Tibial nerve (tissue), 4 donors: Measurements from ENCODE around the gene NAA38.

Experiments
- EP300 ChIP-seq, 2 donors: sonication (generic); formaldehyde crosslinking; IDR thresholded peaks; one replicate each; pipeline ENCODE4 v1.6.1; 2017; ENCODE audit warnings: antibody characterized with exemption in 2 of 2, mild to moderate bottlenecking in 1 of 2
- POLR2A ChIP-seq, 2 donors: fragments of 450-650 bp; IDR thresholded peaks; one replicate each; pipeline ENCODE4 v1.6.1; 2017; ENCODE audit warnings: antibody characterized with exemption in 2 of 2, mild to moderate bottlenecking in 2 of 2, moderate library complexity in 2 of 2
- TF ChIP-seq, protein P1 (sequence below), 5 experiments: fragments of 200-600 bp in 3 of 5; fragments of 450-650 bp in 2 of 5; sonication (generic) in 3 of 5; IDR thresholded peaks; one replicate each; pipeline ENCODE4 v1.5.1; 2016 to 2019; ENCODE audit warnings: antibody characterized with exemption in 5 of 5, mild to moderate bottlenecking in 3 of 5, moderate library complexity in 2 of 5

GRCh38 chr17:7834957-7835813 is 22.2 kb downstream of the NAA38 start:
- TF ChIP-seq POLR2A (IDR thresholded peaks at IDR 0.05) (peak; percentile 82 to 86), EP300 (IDR thresholded peaks at IDR 0.05) (peak; percentile 68 to 89)
- TF ChIP-seq, protein P1, sequence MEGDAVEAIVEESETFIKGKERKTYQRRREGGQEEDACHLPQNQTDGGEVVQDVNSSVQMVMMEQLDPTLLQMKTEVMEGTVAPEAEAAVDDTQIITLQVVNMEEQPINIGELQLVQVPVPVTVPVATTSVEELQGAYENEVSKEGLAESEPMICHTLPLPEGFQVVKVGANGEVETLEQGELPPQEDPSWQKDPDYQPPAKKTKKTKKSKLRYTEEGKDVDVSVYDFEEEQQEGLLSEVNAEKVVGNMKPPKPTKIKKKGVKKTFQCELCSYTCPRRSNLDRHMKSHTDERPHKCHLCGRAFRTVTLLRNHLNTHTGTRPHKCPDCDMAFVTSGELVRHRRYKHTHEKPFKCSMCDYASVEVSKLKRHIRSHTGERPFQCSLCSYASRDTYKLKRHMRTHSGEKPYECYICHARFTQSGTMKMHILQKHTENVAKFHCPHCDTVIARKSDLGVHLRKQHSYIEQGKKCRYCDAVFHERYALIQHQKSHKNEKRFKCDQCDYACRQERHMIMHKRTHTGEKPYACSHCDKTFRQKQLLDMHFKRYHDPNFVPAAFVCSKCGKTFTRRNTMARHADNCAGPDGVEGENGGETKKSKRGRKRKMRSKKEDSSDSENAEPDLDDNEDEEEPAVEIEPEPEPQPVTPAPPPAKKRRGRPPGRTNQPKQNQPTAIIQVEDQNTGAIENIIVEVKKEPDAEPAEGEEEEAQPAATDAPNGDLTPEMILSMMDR (IDR thresholded peaks at IDR 0.05): peak; percentile 75 to 91 (median 88)
